SK-N-SH treated with all-trans-retinoic acid at 6 μM for 48 hours (cell line): Measurements from ENCODE around the gene AKTIP.

Experiments used
- ESRRG ChIP-seq: fragments of 250-450 bp; sonication (Bioruptor Pico); IDR thresholded peaks from 2 replicates; pipeline ENCODE4 v1.6.1; 2021; ENCODE audit warnings: mild to moderate bottlenecking
- PPARA ChIP-seq: fragments of 250-450 bp; sonication (Bioruptor Pico); IDR thresholded peaks from 2 replicates; pipeline ENCODE4 v1.5.0; 2020; ENCODE audit warnings: mild to moderate bottlenecking, borderline replicate concordance
- RARB ChIP-seq: fragments of 250-450 bp; sonication (Bioruptor Pico); IDR thresholded peaks from 2 replicates; pipeline ENCODE4 v1.8.0; 2021; ENCODE audit warnings: mild to moderate bottlenecking, moderate library complexity
- ZFP3 ChIP-seq: fragments of 250-450 bp; sonication (Bioruptor Pico); IDR thresholded peaks from 2 replicates; pipeline ENCODE4 v1.5.0; 2020; ENCODE audit warnings: mild to moderate bottlenecking, moderate library complexity
- ZNF565 ChIP-seq: fragments of 450-650 bp; formaldehyde crosslinking; conservative IDR thresholded peaks from 2 replicates; pipeline ENCODE4 v1.5.0; 2020; ENCODE audit warnings: low read depth, mild to moderate bottlenecking, moderate library complexity
- TF ChIP-seq, protein P1 (sequence below): fragments of 250-450 bp; sonication (Bioruptor Pico); IDR thresholded peaks from 2 replicates; pipeline ENCODE4 v1.8.0; 2020; ENCODE audit warnings: mild to moderate bottlenecking, moderate library complexity, borderline replicate concordance

DNA sequence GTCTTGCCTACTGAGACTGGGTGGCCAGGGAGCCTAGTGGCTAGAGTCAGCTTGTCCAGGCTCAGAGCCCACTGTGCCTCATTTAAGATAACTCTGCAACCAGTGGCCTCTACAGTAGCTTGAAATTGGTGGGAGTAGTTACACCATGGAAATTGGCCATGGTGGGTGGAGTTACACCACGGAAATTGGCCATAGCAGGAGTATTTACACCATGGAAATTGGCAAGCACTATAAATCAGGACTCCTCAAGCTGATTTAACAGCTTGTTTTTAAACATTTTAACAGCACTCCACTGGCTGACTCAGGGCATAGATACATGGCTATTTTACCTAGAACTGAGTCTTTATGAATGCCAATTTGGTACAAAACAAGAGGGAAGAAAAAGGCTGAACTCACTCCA is 27.7 kb upstream of the AKTIP start:
- no peak for TF ChIP-seq ZFP3 (CRISPR knock-in tag)
- TF ChIP-seq RARB = no peak
- TF ChIP-seq PPARA = no peak
- TF ChIP-seq, protein P1, sequence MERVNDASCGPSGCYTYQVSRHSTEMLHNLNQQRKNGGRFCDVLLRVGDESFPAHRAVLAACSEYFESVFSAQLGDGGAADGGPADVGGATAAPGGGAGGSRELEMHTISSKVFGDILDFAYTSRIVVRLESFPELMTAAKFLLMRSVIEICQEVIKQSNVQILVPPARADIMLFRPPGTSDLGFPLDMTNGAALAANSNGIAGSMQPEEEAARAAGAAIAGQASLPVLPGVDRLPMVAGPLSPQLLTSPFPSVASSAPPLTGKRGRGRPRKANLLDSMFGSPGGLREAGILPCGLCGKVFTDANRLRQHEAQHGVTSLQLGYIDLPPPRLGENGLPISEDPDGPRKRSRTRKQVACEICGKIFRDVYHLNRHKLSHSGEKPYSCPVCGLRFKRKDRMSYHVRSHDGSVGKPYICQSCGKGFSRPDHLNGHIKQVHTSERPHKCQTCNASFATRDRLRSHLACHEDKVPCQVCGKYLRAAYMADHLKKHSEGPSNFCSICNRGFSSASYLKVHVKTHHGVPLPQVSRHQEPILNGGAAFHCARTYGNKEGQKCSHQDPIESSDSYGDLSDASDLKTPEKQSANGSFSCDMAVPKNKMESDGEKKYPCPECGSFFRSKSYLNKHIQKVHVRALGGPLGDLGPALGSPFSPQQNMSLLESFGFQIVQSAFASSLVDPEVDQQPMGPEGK (CRISPR knock-in tag) = no peak
- TF ChIP-seq ZNF565 = no peak
- TF ChIP-seq ESRRG = no peak
